Neuronal stem cell (in vitro differentiated cells): Measurements from ENCODE around the gene PSMA7.

ENCODE experiments used
- DNase-seq: peaks from one replicate; pipeline ENCODE4 v3.0.0-alpha.2; 2013; ENCODE audit warnings: low spot score
- H2AFZ ChIP-seq: one replicate; pipeline ENCODE4 v1.6.1; 2013; ENCODE audit warnings: mild to moderate bottlenecking, low read length, inconsistent platforms
- H2AK5ac ChIP-seq: 2 replicates; pipeline ENCODE4 v1.6.1; 2013; ENCODE audit warnings: low read depth, mild to moderate bottlenecking, inconsistent platforms, low read length, moderate library complexity, mixed read lengths
- H2BK120ac ChIP-seq: 2 replicates; pipeline ENCODE4 v1.6.1; 2013; ENCODE audit warnings: low read depth, mild to moderate bottlenecking, inconsistent platforms, low read length, moderate library complexity, mixed read lengths
- H2BK12ac ChIP-seq: one replicate; pipeline ENCODE4 v1.6.1; 2013; ENCODE audit warnings: low read length, inconsistent platforms
- H2BK15ac ChIP-seq: 2 replicates; pipeline ENCODE4 v1.6.1; 2013; ENCODE audit warnings: mild to moderate bottlenecking, low read length, inconsistent platforms, mixed read lengths
- H2BK5ac ChIP-seq: one replicate; pipeline ENCODE4 v1.6.1; 2013; ENCODE audit warnings: inconsistent platforms, mild to moderate bottlenecking, low read length, moderate library complexity
- H3K14ac ChIP-seq: one replicate; pipeline ENCODE4 v1.6.1; 2013; ENCODE audit warnings: low read length, inconsistent platforms
- H3K18ac ChIP-seq: 2 replicates; pipeline ENCODE4 v1.6.1; 2013; ENCODE audit warnings: low read length, inconsistent platforms
- H3K23ac ChIP-seq: 2 replicates; pipeline ENCODE4 v1.6.1; 2013; ENCODE audit warnings: low read depth, mild to moderate bottlenecking, mixed read lengths, low read length, inconsistent platforms; ENCODE audit not compliant: poor library complexity
- H3K27ac ChIP-seq: replicated peaks from 3 replicates; pipeline ENCODE4 v1.5.1; 2013; ENCODE audit warnings: low read length, inconsistent platforms
- H3K27me3 ChIP-seq, 3 experiments: 2 replicates each; pipeline ENCODE4 v1.6.1; 2013; ENCODE audit warnings: low read length in 3 of 3, mild to moderate bottlenecking in 2 of 3, inconsistent platforms in 1 of 3, low read depth in 1 of 3, mixed read lengths in 1 of 3, moderate library complexity in 1 of 3; ENCODE audit not compliant: control insufficient read depth in 3 of 3, insufficient read depth in 3 of 3
- H3K36me3 ChIP-seq, 2 donors: replicated peaks in 1 of 2; 2 replicates each; pipeline ENCODE4 v1.6.1; 2013; ENCODE audit warnings: low read length in 2 of 2; ENCODE audit not compliant: control insufficient read depth in 2 of 2, insufficient read depth in 2 of 2
- H3K4ac ChIP-seq: 2 replicates; pipeline ENCODE4 v1.6.1; 2013; ENCODE audit warnings: inconsistent platforms, mild to moderate bottlenecking, low read length, moderate library complexity
- H3K4me1 ChIP-seq, 2 donors: 1 replicate in 1 of 2; 2 replicates in 1 of 2; pipeline ENCODE4 v1.6.1; 2013; ENCODE audit warnings: low read length in 2 of 2, low read depth in 1 of 2; ENCODE audit not compliant: control insufficient read depth in 2 of 2, insufficient read depth in 1 of 2
- H3K4me2 ChIP-seq: one replicate; pipeline ENCODE4 v1.6.1; 2013; ENCODE audit warnings: mild to moderate bottlenecking, low read length, inconsistent platforms; ENCODE audit not compliant: insufficient read depth, poor library complexity, severe bottlenecking
- H3K4me3 ChIP-seq, 2 donors: 2 replicates each; pipeline ENCODE4 v1.5.1; 2013; ENCODE audit warnings: low read length in 2 of 2, mild to moderate bottlenecking in 2 of 2, inconsistent platforms in 1 of 2, moderate library complexity in 1 of 2
- H3K79me1 ChIP-seq: one replicate; pipeline ENCODE4 v1.6.1; 2013; ENCODE audit warnings: low read depth, mild to moderate bottlenecking, inconsistent platforms, low read length, moderate library complexity
- H3K9ac ChIP-seq: one replicate; pipeline ENCODE4 v1.6.1; 2013; ENCODE audit warnings: mild to moderate bottlenecking, low read depth, low read length, inconsistent platforms; ENCODE audit not compliant: poor library complexity
- H3K9me3 ChIP-seq, 2 donors: replicated peaks in 1 of 2; 2 replicates each; pipeline versions ENCODE3 to v1.6.1; 2013; ENCODE audit warnings: low read length in 2 of 2, mild to moderate bottlenecking in 2 of 2, inconsistent platforms in 1 of 2, low read depth in 1 of 2, mixed read lengths in 1 of 2, moderate library complexity in 1 of 2; ENCODE audit not compliant: control insufficient read depth in 2 of 2, insufficient read depth in 1 of 2
- H4K8ac ChIP-seq: one replicate; pipeline ENCODE4 v1.6.1; 2013; ENCODE audit warnings: low read depth, mild to moderate bottlenecking, inconsistent platforms, low read length, moderate library complexity
- H4K91ac ChIP-seq: one replicate; pipeline ENCODE4 v1.6.1; 2013; ENCODE audit warnings: low read length, low read depth, mild to moderate bottlenecking, inconsistent platforms; ENCODE audit not compliant: poor library complexity
- WGBS, 2 donors: extraction: QIAGEN DNeasy Blood & Tissue Kit; methylation state at CpG; one replicate each; pipeline ENCODE4 v1.1.7; 2013; ENCODE audit warnings: missing lambda C conversion rate in 2 of 2, mixed read lengths in 1 of 2; ENCODE audit not compliant: insufficient read length in 2 of 2, insufficient replicate concordance in 1 of 2; ENCODE audit errors: extremely low coverage in 2 of 2; 5-methylcytosine and 5-hydroxymethylcytosine counted together

PSMA7 gene

GRCh38 chr20:62183426-62184142 is 40.4 kb upstream of the PSMA7 start:
- Histone ChIP-seq H3K9ac (peak overlapping the region; percentile 96), H2BK15ac (no peak overlapping the region), H3K79me1 (peaks cover 3% of the 10 kb centered on the region), H3K18ac (no peak overlapping the region), H2BK120ac (no peak overlapping the region), H3K23ac (no peak overlapping the region), H4K91ac (no peak overlapping the region), H2BK5ac (no peak overlapping the region), H3K4me2 (peak overlapping the region; percentile 86), H2BK12ac (no peak overlapping the region), H2AFZ (peak overlapping the region; percentile 84), H3K27ac (no peak overlapping the region), H3K9me3 (no peaks in the 10 kb centered on the region), H3K27me3 (no peaks in the 10 kb centered on the region), H3K4me1 (peaks cover 3 to 8% of the 10 kb centered on the region in 2 donors), H2AK5ac (no peak overlapping the region), H3K4ac (no peak overlapping the region), H3K36me3 (peaks cover 11 to 35% of the 10 kb centered on the region in 2 donors), H3K14ac (no peak overlapping the region), H4K8ac (no peak overlapping the region), H3K4me3 (peak overlapping the region; percentile 97 to 100)
- WGBS, 2 donors = no CpG with 5 or more reads among the region's 25 CpGs
- no peak for DNase-seq

- Histone ChIP-seq H4K91ac (no peak within 1 kb of the TSS), H2BK120ac (no peak within 1 kb of the TSS), H3K23ac (peak within 1 kb of the TSS; percentile 99), H3K27me3 (no peaks in the 10 kb centered on the region), H3K9ac (peak within 1 kb of the TSS; percentile 100), H3K4me3 (peak within 1 kb of the TSS; percentile 97 to 100), H2AFZ (peak within 1 kb of the TSS; percentile 84), H3K4me2 (peak within 1 kb of the TSS; percentile 86), H4K8ac (peak within 1 kb of the TSS; percentile 65), H2BK5ac (peak within 1 kb of the TSS; percentile 90), H3K14ac (peak within 1 kb of the TSS; percentile 56), H3K18ac (peak within 1 kb of the TSS; percentile 92), H3K4me1 (peaks cover 3 to 8% of the 10 kb centered on the region in 2 donors), H2BK15ac (no peak within 1 kb of the TSS), H3K9me3 (no peaks in the 10 kb centered on the region), H2BK12ac (no peak within 1 kb of the TSS), H3K36me3 (peaks cover 11 to 37% of the 10 kb centered on the region in 2 donors), H2AK5ac (no peak within 1 kb of the TSS), H3K27ac (peak within 1 kb of the TSS; percentile 92), H3K79me1 (peaks cover 3% of the 10 kb centered on the region), H3K4ac (peak within 1 kb of the TSS; percentile 53)
- peak; percentile 94 for DNase-seq
- WGBS, 2 donors = no CpG with 5 or more reads among the region's 96 CpGs
Measured at GRCh38 chr20:62182469-62183425, 39.6 kb upstream of the PSMA7 start, which contains the start of gene MTG2. MTG2 (plus strand) TSS chr20:62183028; CDS start chr20:62193421, 10,393 bp downstream.

GRCh38 chr20:62181808-62182207 is 38.6 kb upstream of the PSMA7 start:
- Histone ChIP-seq H3K27me3 (no peaks in the 10 kb centered on the region), H2BK120ac (no peak overlapping the region), H3K4ac (no peak overlapping the region), H2AK5ac (no peak overlapping the region), H2BK5ac (no peak overlapping the region), H3K36me3 (peaks cover 14 to 45% of the 10 kb centered on the region in 2 donors), H4K91ac (no peak overlapping the region), H2BK15ac (no peak overlapping the region), H3K23ac (no peak overlapping the region), H3K4me2 (no peak overlapping the region), H3K9ac (no peak overlapping the region), H3K18ac (no peak overlapping the region), H4K8ac (no peak overlapping the region), H3K4me3 (peak overlapping the region in 1 of 2 donors; percentile 100), H3K14ac (no peak overlapping the region), H3K4me1 (peaks cover 3 to 8% of the 10 kb centered on the region in 2 donors), H2BK12ac (no peak overlapping the region), H2AFZ (no peak overlapping the region), H3K9me3 (no peaks in the 10 kb centered on the region), H3K79me1 (peaks cover 3% of the 10 kb centered on the region), H3K27ac (no peak overlapping the region)
- WGBS, 2 donors = no CpG with 5 or more reads among the region's 2 CpGs
- no peak for DNase-seq

- H3K14ac ChIP-seq = no peak overlapping the region
- H3K36me3 ChIP-seq = peaks cover 26 to 71% of the 10 kb centered on the region in 2 donors
- H4K91ac ChIP-seq = no peak overlapping the region
- DNase-seq = no peak
- no CpG with 5 or more reads among the region's 14 CpGs for WGBS, 2 donors
- H3K4me1 ChIP-seq = peaks cover 3 to 8% of the 10 kb centered on the region in 2 donors
- H3K79me1 ChIP-seq = peaks cover 6% of the 10 kb centered on the region
- no peak overlapping the region for H2AFZ ChIP-seq
- no peaks in the 10 kb centered on the region for H3K9me3 ChIP-seq
- no peak overlapping the region for H2BK15ac ChIP-seq
- H4K8ac ChIP-seq = peak overlapping the region; percentile 0
- peak overlapping the region; percentile 21 for H3K9ac ChIP-seq
- no peak overlapping the region for H3K4me3 ChIP-seq
- no peak overlapping the region for H3K4me2 ChIP-seq
- no peak overlapping the region for H2AK5ac ChIP-seq
- H3K27ac ChIP-seq = no peak overlapping the region
- no peak overlapping the region for H3K4ac ChIP-seq
- H3K18ac ChIP-seq = no peak overlapping the region
- peak overlapping the region; percentile 87 for H2BK5ac ChIP-seq
- no peak overlapping the region for H2BK120ac ChIP-seq
- no peak overlapping the region for H3K23ac ChIP-seq
- H2BK12ac ChIP-seq = no peak overlapping the region
- no peaks in the 10 kb centered on the region for H3K27me3 ChIP-seq
Measured at GRCh38 chr20:62179162-62179504, 35.9 kb upstream of the PSMA7 start.
